ENCODE measurements around the gene RPS5.
"Not testable (repeated sequence)": the region's sequence is repeated elsewhere in the genome, so short reads cannot be mapped to it uniquely, and the experiment has no call there.

- not testable (repeated sequence) for TF ChIP-seq POLR2A (IDR thresholded peaks at IDR 0.05; ENCODE audit: borderline replicate concordance, extremely low read depth, insufficient read depth, insufficient read length); CEBPB (IDR thresholded peaks at IDR 0.05; ENCODE audit: low read depth); ZBTB33 (IDR thresholded peaks at IDR 0.05; ENCODE audit: extremely low read depth, insufficient replicate concordance, low read length); ZNF274 (IDR thresholded peaks at IDR 0.05; ENCODE audit: low read depth, low read length); POLR2AphosphoS5 (IDR thresholded peaks at IDR 0.05; ENCODE audit: low read depth, low read length)
These were observed 39.0 kb upstream of the RPS5 start for GRCh38 chr19:58348080-58348479.
